ENCODE data around the gene NR2C2AP.

NR2C2AP gene

GRCh38 chr19:19204181-19204580, 967 bp upstream of the NR2C2AP start:
- peaks cover 50% of the 10 kb centered on the region for H3K27me3 ChIP-seq (ENCODE audit: control insufficient read depth, insufficient read depth, low read length)

DNA sequence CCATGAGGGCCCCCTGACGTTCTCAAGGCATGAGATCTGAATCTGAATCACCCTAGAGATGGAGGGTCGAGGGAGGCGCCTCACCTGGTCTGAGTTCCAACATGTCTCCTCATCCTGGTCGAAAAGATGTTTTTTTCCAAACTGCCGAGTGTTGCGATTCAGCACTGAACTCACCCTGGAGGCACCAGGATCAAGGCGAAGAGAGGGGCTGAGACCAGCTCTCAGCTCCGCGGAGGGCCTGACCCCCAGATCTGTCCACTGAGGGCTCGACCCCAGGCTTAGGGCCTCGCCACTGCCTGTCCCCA, 555 bp downstream of the NR2C2AP start:
- H3K27ac ChIP-seq (ENCODE audit: low read depth, low read length), result peak overlapping the region; percentile 40
- H3K4me3 ChIP-seq (ENCODE audit: low read depth, low read length), result peak overlapping the region; percentile 76
- peak overlapping the region; percentile 73 for H3K9ac ChIP-seq (ENCODE audit: low read depth, low read length)
- no peaks in the 10 kb centered on the region for H3K4me1 ChIP-seq (ENCODE audit: control insufficient read depth, insufficient read depth, low read length)
- peaks cover 29% of the 10 kb centered on the region for H3K36me3 ChIP-seq (ENCODE audit: control insufficient read depth, insufficient read depth, low read length)
- no peaks in the 10 kb centered on the region for H3K9me3 ChIP-seq (ENCODE audit: control insufficient read depth, insufficient read depth, low read length)
- H3K27me3 ChIP-seq (ENCODE audit: control insufficient read depth, insufficient read depth, low read length), result peaks cover 38% of the 10 kb centered on the region

More at GRCh38 chr19:19204181-19204580, 967 bp upstream of the NR2C2AP start:
- no peak overlapping the region for H3K27ac ChIP-seq (ENCODE audit: low read depth, low read length)
- no peaks in the 10 kb centered on the region for H3K9me3 ChIP-seq (ENCODE audit: control insufficient read depth, insufficient read depth, low read length)
- H3K4me1 ChIP-seq (ENCODE audit: control insufficient read depth, insufficient read depth, low read length), result no peaks in the 10 kb centered on the region
- no peak overlapping the region for H3K9ac ChIP-seq (ENCODE audit: low read depth, low read length)
- no peak overlapping the region for H3K4me3 ChIP-seq (ENCODE audit: low read depth, low read length)
- H3K36me3 ChIP-seq (ENCODE audit: control insufficient read depth, insufficient read depth, low read length), result peaks cover 15% of the 10 kb centered on the region

GRCh38 chr19:19201697-19202630, 1.2 kb downstream of the NR2C2AP start:
- Histone ChIP-seq H3K36me3 (ENCODE audit: control insufficient read depth, insufficient read depth, low read length) (peaks cover 33% of the 10 kb centered on the region), H3K27me3 (ENCODE audit: control insufficient read depth, insufficient read depth, low read length) (peaks cover 32% of the 10 kb centered on the region), H3K9me3 (ENCODE audit: control insufficient read depth, insufficient read depth, low read length) (no peaks in the 10 kb centered on the region), H3K4me1 (ENCODE audit: control insufficient read depth, insufficient read depth, low read length) (no peaks in the 10 kb centered on the region), H3K4me3 (ENCODE audit: low read depth, low read length) (peak overlapping the region; percentile 76), H3K27ac (ENCODE audit: low read depth, low read length) (no peak overlapping the region), H3K9ac (ENCODE audit: low read depth, low read length) (no peak overlapping the region)

- peaks cover 31% of the 10 kb centered on the region for H3K36me3 ChIP-seq (ENCODE audit: control insufficient read depth, insufficient read depth, low read length)
- no peaks in the 10 kb centered on the region for H3K4me1 ChIP-seq (ENCODE audit: control insufficient read depth, insufficient read depth, low read length)
- H3K9me3 ChIP-seq (ENCODE audit: control insufficient read depth, insufficient read depth, low read length), result no peaks in the 10 kb centered on the region
- H3K4me3 ChIP-seq (ENCODE audit: low read depth, low read length), result no peak overlapping the region
- no peak overlapping the region for H3K27ac ChIP-seq (ENCODE audit: low read depth, low read length)
- H3K27me3 ChIP-seq (ENCODE audit: control insufficient read depth, insufficient read depth, low read length), result no peaks in the 10 kb centered on the region
- H3K9ac ChIP-seq (ENCODE audit: low read depth, low read length), result no peak overlapping the region
Measured at GRCh38 chr19:19193926-19194325, 9.3 kb downstream of the NR2C2AP start.

DNA sequence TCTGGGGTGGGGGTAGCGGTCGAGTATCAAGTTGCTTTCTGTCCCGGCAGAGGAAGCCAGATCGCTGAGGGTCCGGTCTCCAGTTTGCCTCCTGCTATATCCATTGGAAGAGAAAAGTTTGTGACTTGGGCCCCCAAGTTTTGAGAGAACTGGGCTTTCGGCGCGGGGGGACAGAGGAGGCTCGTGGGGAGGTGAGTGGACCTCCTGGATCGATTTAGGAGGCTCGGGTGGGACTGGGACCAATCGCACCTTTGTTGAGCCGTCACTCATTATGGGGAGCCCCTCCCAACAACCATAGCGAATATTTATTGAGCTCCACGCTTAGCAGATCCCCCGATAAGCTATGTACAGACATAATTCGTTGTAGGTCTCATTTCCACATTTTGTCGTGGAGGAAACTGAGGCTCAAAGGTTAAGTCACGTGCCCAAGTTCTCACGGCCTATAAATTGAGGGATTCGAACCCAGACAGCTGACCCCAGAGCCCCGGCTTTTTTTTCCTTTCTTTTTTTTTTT, 10.2 kb downstream of the NR2C2AP start:
- peaks cover 21% of the 10 kb centered on the region for H3K36me3 ChIP-seq (ENCODE audit: control insufficient read depth, insufficient read depth, low read length)
- no peaks in the 10 kb centered on the region for H3K4me1 ChIP-seq (ENCODE audit: control insufficient read depth, insufficient read depth, low read length)
- peak overlapping the region; percentile 74 for H3K4me3 ChIP-seq (ENCODE audit: low read depth, low read length)
- peak overlapping the region; percentile 66 for H3K27ac ChIP-seq (ENCODE audit: low read depth, low read length)
- H3K27me3 ChIP-seq (ENCODE audit: control insufficient read depth, insufficient read depth, low read length), result no peaks in the 10 kb centered on the region
- H3K9me3 ChIP-seq (ENCODE audit: control insufficient read depth, insufficient read depth, low read length), result no peaks in the 10 kb centered on the region
- peak overlapping the region; percentile 53 for H3K9ac ChIP-seq (ENCODE audit: low read depth, low read length)

- Histone ChIP-seq H3K4me1 (ENCODE audit: control insufficient read depth, insufficient read depth, low read length) (no peaks in the 10 kb centered on the region), H3K9ac (ENCODE audit: low read depth, low read length) (peak within 1 kb of the TSS; percentile 80), H3K36me3 (ENCODE audit: control insufficient read depth, insufficient read depth, low read length) (peaks cover 19% of the 10 kb centered on the region), H3K27me3 (ENCODE audit: control insufficient read depth, insufficient read depth, low read length) (no peaks in the 10 kb centered on the region), H3K4me3 (ENCODE audit: low read depth, low read length) (peak within 1 kb of the TSS; percentile 88), H3K27ac (ENCODE audit: low read depth, low read length) (peak within 1 kb of the TSS; percentile 97), H3K9me3 (ENCODE audit: control insufficient read depth, insufficient read depth, low read length) (no peaks in the 10 kb centered on the region)
Measured at GRCh38 chr19:19192078-19192882, 10.9 kb downstream of the NR2C2AP start, which contains the start of the genes BORCS8 and RFXANK. BORCS8 (minus strand) TSS chr19:19192152; CDS start chr19:19192117, 35 bp downstream. RFXANK (plus strand) TSS chr19:19192258; CDS start chr19:19193947, 1,689 bp downstream.

DNA sequence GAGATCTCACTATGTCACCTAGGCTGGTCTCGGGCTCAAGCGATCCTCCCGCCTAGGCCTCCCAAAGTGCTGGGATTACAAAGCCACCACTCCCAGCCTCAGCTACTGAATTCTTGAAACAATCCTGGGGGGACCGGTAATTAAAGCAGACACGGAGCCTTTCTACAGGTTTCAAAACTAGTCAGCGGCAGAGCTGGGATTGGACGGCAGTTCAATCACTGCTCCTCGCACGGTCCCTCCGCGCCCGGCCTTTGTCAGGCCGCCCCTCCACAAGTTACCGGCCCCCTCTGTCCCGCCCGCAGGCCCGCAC, 11.5 kb downstream of the NR2C2AP start:
- Histone ChIP-seq H3K9ac (ENCODE audit: low read depth, low read length) (peak overlapping the region; percentile 80), H3K27ac (ENCODE audit: low read depth, low read length) (peak overlapping the region; percentile 97), H3K4me3 (ENCODE audit: low read depth, low read length) (peak overlapping the region; percentile 88), H3K9me3 (ENCODE audit: control insufficient read depth, insufficient read depth, low read length) (no peaks in the 10 kb centered on the region), H3K27me3 (ENCODE audit: control insufficient read depth, insufficient read depth, low read length) (no peaks in the 10 kb centered on the region), H3K4me1 (ENCODE audit: control insufficient read depth, insufficient read depth, low read length) (no peaks in the 10 kb centered on the region), H3K36me3 (ENCODE audit: control insufficient read depth, insufficient read depth, low read length) (peaks cover 14% of the 10 kb centered on the region; the same call in 1 of the 2 replicates)

GRCh38 chr19:19186742-19187141, 16.5 kb downstream of the NR2C2AP start:
- H3K9me3 ChIP-seq (ENCODE audit: control insufficient read depth, insufficient read depth, low read length), result no peaks in the 10 kb centered on the region
- H3K36me3 ChIP-seq (ENCODE audit: control insufficient read depth, insufficient read depth, low read length), result peaks cover 11% of the 10 kb centered on the region
- H3K4me3 ChIP-seq (ENCODE audit: low read depth, low read length), result no peak overlapping the region
- H3K4me1 ChIP-seq (ENCODE audit: control insufficient read depth, insufficient read depth, low read length), result no peaks in the 10 kb centered on the region
- H3K27ac ChIP-seq (ENCODE audit: low read depth, low read length), result no peak overlapping the region
- no peaks in the 10 kb centered on the region for H3K27me3 ChIP-seq (ENCODE audit: control insufficient read depth, insufficient read depth, low read length)
- no peak overlapping the region for H3K9ac ChIP-seq (ENCODE audit: low read depth, low read length)

DNA sequence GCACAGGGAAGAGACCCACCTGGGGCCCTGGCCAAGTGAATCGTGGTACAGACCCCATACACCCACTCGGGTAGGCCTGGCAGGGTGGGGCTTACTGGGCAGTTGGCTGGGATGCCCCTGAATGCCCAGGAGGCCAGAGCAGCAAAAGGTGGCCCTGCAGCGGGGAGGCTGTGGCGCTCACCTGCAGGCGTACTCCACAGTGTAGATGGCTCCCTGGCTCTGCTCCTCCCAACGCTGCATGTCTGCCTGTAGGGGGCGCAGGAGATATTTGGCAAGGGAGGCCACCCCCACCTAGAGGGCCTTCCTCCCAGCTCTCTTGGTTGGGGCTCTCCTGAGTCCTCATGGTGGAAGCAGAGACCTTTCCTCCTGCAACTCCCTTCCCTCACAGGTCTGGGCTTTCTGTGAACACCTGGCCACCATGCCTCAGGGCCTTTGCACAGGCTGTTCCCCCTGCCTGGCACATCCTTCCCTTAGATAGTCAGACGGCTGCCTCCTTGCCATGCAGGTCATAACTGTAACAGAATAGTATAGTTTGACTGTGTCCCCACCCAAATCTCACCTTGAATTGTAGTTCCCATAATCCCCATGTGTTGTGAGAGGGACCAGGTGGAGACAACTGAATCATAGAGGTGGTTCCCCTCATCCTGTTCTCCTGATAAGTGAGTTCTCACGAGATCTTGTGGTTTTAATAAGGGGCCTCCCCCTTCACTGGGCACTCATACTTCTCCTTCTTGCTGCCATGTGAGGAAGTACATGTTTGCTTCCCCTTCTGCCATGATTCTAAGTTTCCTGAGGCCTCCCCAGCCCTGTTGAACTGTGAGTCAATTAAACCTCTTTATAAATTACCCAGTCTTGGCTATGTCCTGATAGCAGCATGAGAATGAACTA, 17.1 kb downstream of the NR2C2AP start:
- no peak overlapping the region for H3K4me3 ChIP-seq (ENCODE audit: low read depth, low read length)
- no peaks in the 10 kb centered on the region for H3K27me3 ChIP-seq (ENCODE audit: control insufficient read depth, insufficient read depth, low read length)
- no peak overlapping the region for H3K27ac ChIP-seq (ENCODE audit: low read depth, low read length)
- no peaks in the 10 kb centered on the region for H3K4me1 ChIP-seq (ENCODE audit: control insufficient read depth, insufficient read depth, low read length)
- H3K9me3 ChIP-seq (ENCODE audit: control insufficient read depth, insufficient read depth, low read length), result no peaks in the 10 kb centered on the region
- H3K9ac ChIP-seq (ENCODE audit: low read depth, low read length), result no peak overlapping the region
- peaks cover 11% of the 10 kb centered on the region for H3K36me3 ChIP-seq (ENCODE audit: control insufficient read depth, insufficient read depth, low read length)

DNA sequence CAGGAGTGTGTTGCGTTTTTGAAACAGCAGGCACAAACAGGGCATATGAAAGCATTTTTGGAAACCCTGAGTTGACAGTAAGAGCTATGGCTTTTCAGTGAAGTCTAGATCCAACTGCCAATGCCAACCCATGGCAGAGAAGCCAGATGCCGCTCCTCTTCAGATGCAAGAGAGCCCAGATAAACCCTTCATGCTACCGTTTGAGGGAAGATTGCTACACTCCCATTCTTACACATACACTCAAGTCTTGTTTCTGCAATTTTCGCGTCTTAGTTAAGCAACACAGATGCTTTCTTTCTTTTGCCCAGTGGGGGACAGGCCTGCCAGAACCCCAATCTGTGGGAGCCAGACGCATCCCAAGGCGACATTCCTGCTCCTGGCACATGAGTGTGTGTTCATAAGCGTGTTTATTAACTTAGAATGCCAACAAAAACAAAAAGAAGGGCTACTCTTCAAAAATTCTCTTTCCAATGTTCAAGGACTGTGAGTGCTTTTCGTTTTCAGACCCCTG, 21.7 kb downstream of the NR2C2AP start:
- H3K27ac ChIP-seq (ENCODE audit: low read depth, low read length), result no peak overlapping the region
- no peak overlapping the region for H3K4me3 ChIP-seq (ENCODE audit: low read depth, low read length)
- H3K9me3 ChIP-seq (ENCODE audit: control insufficient read depth, insufficient read depth, low read length), result no peaks in the 10 kb centered on the region
- H3K9ac ChIP-seq (ENCODE audit: low read depth, low read length), result no peak overlapping the region
- peaks cover 11% of the 10 kb centered on the region for H3K36me3 ChIP-seq (ENCODE audit: control insufficient read depth, insufficient read depth, low read length)
- H3K27me3 ChIP-seq (ENCODE audit: control insufficient read depth, insufficient read depth, low read length), result no peaks in the 10 kb centered on the region
- no peaks in the 10 kb centered on the region for H3K4me1 ChIP-seq (ENCODE audit: control insufficient read depth, insufficient read depth, low read length)

Measured in HUES48 (cell line).